B cell (primary cell): Measurements from ENCODE around the gene SYTL1. TPM values are rescaled to one million over a fixed set of nuclear protein-coding genes. Genes with fewer than 3 reads are reported as not detected.

ENCODE experiments used
- ATAC-seq: fragments of 200-7000 bp; cut with Tn5 transposase; one replicate; pipeline ENCODE4 v1.10.0; 2021; ENCODE audit warnings: low read depth, mild to moderate bottlenecking, moderate number of reproducible peaks, moderate library complexity
- CTCF ChIA-PET: fragments of 350-600 bp; sonication (Branson Sonifier 250); formaldehyde crosslinking; loops from one replicate; lab custom pipeline; 2021; ENCODE audit warnings: antibody characterized with exemption, inconsistent platforms; lab: Charles Lee
- POLR2A ChIA-PET: fragments of 350-600 bp; sonication (Branson Sonifier 250); formaldehyde crosslinking; loops from one replicate; lab custom pipeline; 2021; ENCODE audit warnings: antibody characterized with exemption; lab: Charles Lee
- DNase-seq: peaks from one replicate; pipeline ENCODE4 v3.0.0; 2013
- H2AFZ ChIP-seq: 2 replicates; pipeline ENCODE4 v1.6.1; 2012; ENCODE audit warnings: mild to moderate bottlenecking, low read depth, low read length; ENCODE audit not compliant: insufficient read depth, poor library complexity, severe bottlenecking
- H3K27ac ChIP-seq, 2 donors: 1 replicate in 1 of 2; 2 replicates in 1 of 2; pipeline ENCODE4 v1.5.1; 2012 to 2013; ENCODE audit warnings: low read length in 2 of 2, mild to moderate bottlenecking in 2 of 2, moderate library complexity in 1 of 2
- H3K27me3 ChIP-seq, 4 experiments: fragments of 200-600 bp in 1 of 4; sonication (generic) in 1 of 4; replicated peaks in 1 of 4; 1 replicate in 2 of 4; 2 replicates in 2 of 4; pipeline versions ENCODE4 v1.6.1 to v1.7.0; 2013 to 2016; ENCODE audit warnings: low read length in 3 of 4, mild to moderate bottlenecking in 2 of 4, mixed read lengths in 1 of 4, moderate library complexity in 1 of 4; ENCODE audit not compliant: insufficient read depth in 4 of 4, control insufficient read depth in 3 of 4; ENCODE audit errors: control extremely low read depth in 1 of 4
- H3K36me3 ChIP-seq, 2 experiments: replicated peaks in 1 of 2; 1 replicate in 1 of 2; 2 replicates in 1 of 2; pipeline versions ENCODE4 v1.6.1 to v1.7.1; 2013; ENCODE audit warnings: low read length in 1 of 2; ENCODE audit not compliant: insufficient read depth in 2 of 2, control insufficient read depth in 1 of 2; ENCODE audit errors: control extremely low read depth in 1 of 2, extremely low read depth in 1 of 2
- H3K4me1 ChIP-seq, 2 donors: fragments of 200-600 bp in 1 of 2; sonication (generic) in 1 of 2; 1 replicate in 1 of 2; 2 replicates in 1 of 2; pipeline versions ENCODE4 v1.5.1 to v1.6.1; 2013 to 2017; ENCODE audit warnings: low read length in 2 of 2; ENCODE audit not compliant: control insufficient read depth in 2 of 2, insufficient read depth in 2 of 2
- H3K4me2 ChIP-seq: replicated peaks from 2 replicates; pipeline ENCODE3; 2012; ENCODE audit warnings: mild to moderate bottlenecking, low read depth, low read length; ENCODE audit not compliant: poor library complexity, severe bottlenecking
- H3K4me3 ChIP-seq, 5 experiments: fragments of 200-600 bp in 1 of 5; sonication (generic) in 1 of 5; 1 replicate in 3 of 5; 2 replicates in 2 of 5; pipeline versions ENCODE4 v1.5.1 to v1.7.0; 2011 to 2016; ENCODE audit warnings: low read length in 4 of 5, mild to moderate bottlenecking in 4 of 5, low read depth in 2 of 5, control low read depth in 1 of 5, moderate library complexity in 1 of 5; ENCODE audit not compliant: insufficient read depth in 1 of 5; ENCODE audit errors: control extremely low read depth in 1 of 5, extremely low read depth in 1 of 5
- H3K79me2 ChIP-seq: fragments of 200-600 bp; sonication (generic); one replicate; pipeline ENCODE4 v1.6.0; 2016; ENCODE audit warnings: low read length; ENCODE audit not compliant: control insufficient read depth, insufficient read depth
- H3K9ac ChIP-seq: fragments of 200-600 bp; sonication (generic); 2 replicates; pipeline ENCODE4 v1.6.1; 2017; ENCODE audit warnings: mild to moderate bottlenecking, low read length, moderate library complexity
- H3K9me3 ChIP-seq, 3 donors: one replicate each; pipeline versions ENCODE4 v1.6.1 to v1.7.1; 2013; ENCODE audit warnings: low read length in 2 of 3; ENCODE audit not compliant: control insufficient read depth in 2 of 3, insufficient read depth in 1 of 3; ENCODE audit errors: control extremely low read depth in 1 of 3
- H4K20me1 ChIP-seq: 2 replicates; pipeline ENCODE4 v1.6.0; 2012; ENCODE audit warnings: mild to moderate bottlenecking, low read length; ENCODE audit not compliant: insufficient read depth, control insufficient read depth, poor library complexity, severe bottlenecking
- H3K27ac Mint-ChIP-seq: one replicate; pipeline ENCODE4 v1.8.0; 2021; ENCODE audit warnings: mixed read lengths
- H3K27me3 Mint-ChIP-seq: one replicate; pipeline ENCODE4 v1.8.0; 2021; ENCODE audit warnings: mixed read lengths
- H3K4me1 Mint-ChIP-seq: one replicate; pipeline ENCODE4 v1.8.0; 2021; ENCODE audit warnings: mixed read lengths
- H3K4me3 Mint-ChIP-seq: one replicate; pipeline ENCODE4 v1.8.0; 2021; ENCODE audit warnings: mixed read lengths
- H3K9me3 Mint-ChIP-seq: one replicate; pipeline ENCODE4 v1.8.0; 2022; ENCODE audit warnings: mixed read lengths; ENCODE audit not compliant: insufficient read depth
- EZH2 ChIP-seq: IDR thresholded peaks from 2 replicates; pipeline ENCODE4 v1.6.1; 2012; ENCODE audit warnings: borderline replicate concordance, low read depth, mild to moderate bottlenecking, moderate library complexity, low read length; ENCODE audit not compliant: insufficient read depth, poor library complexity, severe bottlenecking
- WGBS: methylation state at CpG from one replicate; pipeline ENCODE4 v1.1.5; 2013; ENCODE audit warnings: missing lambda C conversion rate; ENCODE audit not compliant: insufficient coverage; 5-methylcytosine and 5-hydroxymethylcytosine counted together
- intact Hi-C: fragments of 100-400 bp; cut with micrococcal nuclease; formaldehyde crosslinking; loops from one replicate; pipeline ENCODE4 v1.10.0; 2022
- polyA plus RNA-seq: library from polyadenylated mRNA; depleted of rRNA; stranded (reverse); fragments of >200 nt; gene quantifications from 2 replicates; pipeline ENCODE4 v1.2.3, GENCODE V29; 2012
- total RNA-seq, 2 donors: library from RNA; stranded (reverse); fragments of 120-200 nt in 1 of 2; gene quantifications; 1 replicate in 1 of 2; 2 replicates in 1 of 2; pipeline versions ENCODE4 v1.2.3 to v1.2.4, GENCODE V29; 2013 to 2022
- TF ChIP-seq, protein P1 (sequence below): fragments of 200-600 bp; IDR thresholded peaks from one replicate; pipeline ENCODE4 v1.8.0; 2022; ENCODE audit warnings: antibody characterized with exemption, mild to moderate bottlenecking

The SYTL1 gene
- total and polyA plus RNA-seq, 2 donors (not counting 1 experiment from before 2014, with no cell fraction given) = 159 to 444 TPM

- CTCF ChIA-PET = interaction anchor here (1.3 to 9.9 kb wide), 2 partner anchors 20 to 78 kb away, joined by 4 to 77 read pairs; no protein-coding TSS in a partner anchor
- intact Hi-C loops = no loop called here
- H3K27me3 Mint-ChIP-seq = peaks cover 12% of the 10 kb centered on the region
Measured at GRCh38 chr1:27318136-27318535, 23.7 kb upstream of the SYTL1 start.

DNA sequence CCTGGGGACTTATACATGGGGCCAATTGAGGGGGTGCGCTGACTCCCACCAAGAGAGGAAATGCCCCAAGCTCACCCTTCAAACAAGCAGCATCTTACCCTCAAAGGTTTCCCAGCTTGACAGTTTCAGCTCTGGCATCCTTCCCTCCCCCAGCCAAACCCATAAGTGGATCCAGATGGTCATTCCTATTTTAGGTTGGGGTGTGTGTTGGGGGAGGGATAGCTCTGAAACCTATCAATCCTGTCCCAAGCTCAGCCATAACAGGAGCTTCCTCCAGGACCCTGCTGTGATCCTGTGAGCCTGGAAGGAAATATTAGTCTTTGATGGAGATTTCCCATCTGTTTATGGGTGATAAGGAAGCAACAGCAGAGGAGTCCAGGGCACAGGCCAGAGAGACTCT lies 23.2 kb upstream of the SYTL1 start:
- Histone ChIP-seq H4K20me1 (peaks cover 6% of the 10 kb centered on the region), H3K27ac (no peak overlapping the region), H3K9me3 (no peaks in the 10 kb centered on the region), H3K27me3 (no peaks in the 10 kb centered on the region), H3K4me1 (peaks cover 15 to 22% of the 10 kb centered on the region in 2 donors), H3K4me3 (no peak overlapping the region), H3K9ac (no peak overlapping the region), H3K4me2 (no peak overlapping the region), H3K36me3 (no peaks in the 10 kb centered on the region), H3K79me2 (peaks cover 24% of the 10 kb centered on the region), H2AFZ (no peak overlapping the region)
- peaks cover 12% of the 10 kb centered on the region for H3K27me3 Mint-ChIP-seq
- no peak overlapping the region for H3K4me3 Mint-ChIP-seq
- intact Hi-C loops = no loop called here
- no peak for ATAC-seq
- no peak for DNase-seq
- H3K4me1 Mint-ChIP-seq = peaks cover 24% of the 10 kb centered on the region
- H3K27ac Mint-ChIP-seq = no peak overlapping the region
- CTCF ChIA-PET = interaction anchor here (1.3 to 9.9 kb wide), 2 partner anchors 21 to 77 kb away, joined by 4 to 77 read pairs; no protein-coding TSS in a partner anchor
- POLR2A ChIA-PET = interaction anchor here (0.5 kb wide), 1 partner anchor 9 kb away, joined by 7 read pairs; no protein-coding TSS in a partner anchor
- TF ChIP-seq, protein P1, sequence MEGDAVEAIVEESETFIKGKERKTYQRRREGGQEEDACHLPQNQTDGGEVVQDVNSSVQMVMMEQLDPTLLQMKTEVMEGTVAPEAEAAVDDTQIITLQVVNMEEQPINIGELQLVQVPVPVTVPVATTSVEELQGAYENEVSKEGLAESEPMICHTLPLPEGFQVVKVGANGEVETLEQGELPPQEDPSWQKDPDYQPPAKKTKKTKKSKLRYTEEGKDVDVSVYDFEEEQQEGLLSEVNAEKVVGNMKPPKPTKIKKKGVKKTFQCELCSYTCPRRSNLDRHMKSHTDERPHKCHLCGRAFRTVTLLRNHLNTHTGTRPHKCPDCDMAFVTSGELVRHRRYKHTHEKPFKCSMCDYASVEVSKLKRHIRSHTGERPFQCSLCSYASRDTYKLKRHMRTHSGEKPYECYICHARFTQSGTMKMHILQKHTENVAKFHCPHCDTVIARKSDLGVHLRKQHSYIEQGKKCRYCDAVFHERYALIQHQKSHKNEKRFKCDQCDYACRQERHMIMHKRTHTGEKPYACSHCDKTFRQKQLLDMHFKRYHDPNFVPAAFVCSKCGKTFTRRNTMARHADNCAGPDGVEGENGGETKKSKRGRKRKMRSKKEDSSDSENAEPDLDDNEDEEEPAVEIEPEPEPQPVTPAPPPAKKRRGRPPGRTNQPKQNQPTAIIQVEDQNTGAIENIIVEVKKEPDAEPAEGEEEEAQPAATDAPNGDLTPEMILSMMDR = no peak
- TF ChIP-seq EZH2 = no peak
- H3K9me3 Mint-ChIP-seq = no peaks in the 10 kb centered on the region
- WGBS = no CpG with 5 or more reads among the region's 1 CpG

More at GRCh38 chr1:27318136-27318535, 23.7 kb upstream of the SYTL1 start:
- WGBS = 47% methylated on average over 3 of the region's 4 CpGs
- Histone ChIP-seq H3K79me2 (peaks cover 20% of the 10 kb centered on the region), H3K36me3 (no peaks in the 10 kb centered on the region), H3K4me1 (peaks cover 10 to 17% of the 10 kb centered on the region in 2 donors), H2AFZ (no peak overlapping the region), H3K27me3 (no peaks in the 10 kb centered on the region), H3K9ac (no peak overlapping the region), H3K4me3 (no peak overlapping the region), H3K4me2 (no peak overlapping the region), H3K27ac (no peak overlapping the region), H4K20me1 (peaks cover 5% of the 10 kb centered on the region), H3K9me3 (no peaks in the 10 kb centered on the region)
- H3K9me3 Mint-ChIP-seq = no peaks in the 10 kb centered on the region
- ATAC-seq (no peak), DNase-seq (no peak)
- POLR2A ChIA-PET = interaction anchor here (0.5 kb wide), 1 partner anchor 9 kb away, joined by 7 read pairs; no protein-coding TSS in a partner anchor
- peaks cover 20% of the 10 kb centered on the region for H3K4me1 Mint-ChIP-seq
- no peak overlapping the region for H3K4me3 Mint-ChIP-seq
- H3K27ac Mint-ChIP-seq = no peak overlapping the region
- TF ChIP-seq EZH2 = no peak
- TF ChIP-seq, protein P1 = no peak
